Activated T-helper 1 cell treated with anti-CD3 and anti-CD28 coated beads, Interleukin-12 subunit alpha, Interleukin-12 subunit beta, Interleukin-2, Interleukin-4 antibody, amounts not matched to agents 30 ng/mL and 10 ng/mL and 1 ng/mL, durations not matched to agents 14 hours and 24 hours and 36 hours (primary cell): ENCODE measurements around the gene BST2. TPM values are rescaled to one million over a fixed set of nuclear protein-coding genes. Genes with fewer than 3 reads are reported as not detected.

Experiments
- DNase-seq: peaks from one replicate; pipeline ENCODE4 v3.0.0; 2021; ENCODE audit warnings: low spot score
- H3K27ac Mint-ChIP-seq: one replicate; pipeline ENCODE4 v1.8.0; 2021; ENCODE audit warnings: mild to moderate bottlenecking, mixed read lengths
- H3K27me3 Mint-ChIP-seq: one replicate; pipeline ENCODE4 v1.8.0; 2022; ENCODE audit warnings: mild to moderate bottlenecking, moderate library complexity, mixed read lengths; ENCODE audit not compliant: insufficient read depth
- H3K36me3 Mint-ChIP-seq: one replicate; pipeline ENCODE4 v1.8.0; 2021; ENCODE audit warnings: low read depth, mixed read lengths
- H3K4me1 Mint-ChIP-seq: one replicate; pipeline ENCODE4 v1.8.0; 2021; ENCODE audit warnings: low read depth, mixed read lengths
- H3K4me3 Mint-ChIP-seq: one replicate; pipeline ENCODE4 v1.8.0; 2021; ENCODE audit warnings: mild to moderate bottlenecking, moderate library complexity, mixed read lengths
- H3K9me3 Mint-ChIP-seq: one replicate; pipeline ENCODE4 v1.8.0; 2021; ENCODE audit warnings: mixed read lengths
- intact Hi-C: fragments of 100-400 bp; cut with micrococcal nuclease; formaldehyde crosslinking; loops from one replicate; pipeline ENCODE4 v1.15.1; 2024
- total RNA-seq: library from RNA; stranded (reverse); gene quantifications from 2 replicates; pipeline ENCODE4 v1.2.3, GENCODE V29; 2022

Gene BST2, protein sequence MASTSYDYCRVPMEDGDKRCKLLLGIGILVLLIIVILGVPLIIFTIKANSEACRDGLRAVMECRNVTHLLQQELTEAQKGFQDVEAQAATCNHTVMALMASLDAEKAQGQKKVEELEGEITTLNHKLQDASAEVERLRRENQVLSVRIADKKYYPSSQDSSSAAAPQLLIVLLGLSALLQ
- total RNA-seq: 146 and 148 TPM in 2 replicates

- intact Hi-C loops: loop anchor here (1.0 to 10.0 kb wide), 5 partner anchors 14 to 449 kb away; partner anchors contain the start of genes ANO8, PGLS and RPL18A
- Mint-ChIP-seq H3K36me3 (peaks cover 13% of the 10 kb centered on the region), H3K4me3 (peak within 1 kb of the TSS; percentile 85), H3K27me3 (no peaks in the 10 kb centered on the region), H3K4me1 (peaks cover 32% of the 10 kb centered on the region), H3K27ac (peak within 1 kb of the TSS; percentile 89), H3K9me3 (no peaks in the 10 kb centered on the region)
- peak; percentile 58 for DNase-seq
These were observed at the start of gene BST2 for GRCh38 chr19:17405250-17406045. Gene BST2 (minus strand): TSS chr19:17405630. CDS start chr19:17405575, 55 bp downstream.

GRCh38 chr19:17454576-17455071 lies 49.2 kb upstream of the BST2 start:
- H3K4me3 Mint-ChIP-seq: no peak overlapping the region
- H3K27me3 Mint-ChIP-seq: peaks cover 35% of the 10 kb centered on the region
- no peak for DNase-seq
- no peaks in the 10 kb centered on the region for H3K36me3 Mint-ChIP-seq
- intact Hi-C loops: loop anchor here (5.0 kb wide), 3 partner anchors 47 to 403 kb away; partner anchors contain the start of genes BST2, COLGALT1 and RPL18A
- no peaks in the 10 kb centered on the region for H3K9me3 Mint-ChIP-seq
- H3K27ac Mint-ChIP-seq: no peak overlapping the region
- H3K4me1 Mint-ChIP-seq: peaks cover 13% of the 10 kb centered on the region

DNA sequence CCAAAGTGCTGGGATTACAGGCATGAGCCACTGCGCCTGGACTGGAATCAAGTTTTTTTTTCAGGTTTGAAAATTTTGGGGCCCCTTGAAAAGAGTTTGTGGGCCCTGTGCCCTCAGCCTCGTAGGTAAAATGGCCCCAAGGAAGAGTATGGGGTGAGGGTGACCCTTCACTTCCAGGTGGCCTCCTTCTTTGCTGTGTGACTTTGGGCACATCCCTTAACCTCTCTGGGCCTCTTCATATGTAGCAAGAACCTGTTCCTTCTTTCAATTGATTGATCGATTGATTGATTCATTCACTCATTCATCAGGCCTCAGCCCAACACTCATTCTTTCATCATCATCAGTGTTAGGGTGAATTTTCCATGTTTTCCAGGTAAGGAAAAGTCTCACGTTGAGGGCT lies 46.4 kb upstream of the BST2 start:
- H3K27me3 Mint-ChIP-seq: peaks cover 34% of the 10 kb centered on the region
- H3K36me3 Mint-ChIP-seq: no peaks in the 10 kb centered on the region
- H3K4me3 Mint-ChIP-seq: no peak overlapping the region
- H3K4me1 Mint-ChIP-seq: peaks cover 13% of the 10 kb centered on the region
- DNase-seq: no peak
- no peaks in the 10 kb centered on the region for H3K9me3 Mint-ChIP-seq
- intact Hi-C loops: loop anchor here (5.0 kb wide), 3 partner anchors 45 to 405 kb away; partner anchors contain the start of genes BST2, COLGALT1 and RPL18A
- H3K27ac Mint-ChIP-seq: no peak overlapping the region

GRCh38 chr19:17450264-17451075 lies 45.0 kb upstream of the BST2 start:
- peak; percentile 14 for DNase-seq
- intact Hi-C loops: loop anchor here (5.0 kb wide), 3 partner anchors 43 to 407 kb away; partner anchors contain the start of genes BST2, COLGALT1 and RPL18A
- peak overlapping the region; percentile 12 for H3K4me3 Mint-ChIP-seq
- H3K36me3 Mint-ChIP-seq: no peaks in the 10 kb centered on the region
- peak overlapping the region; percentile 68 for H3K27ac Mint-ChIP-seq
- H3K27me3 Mint-ChIP-seq: peaks cover 29% of the 10 kb centered on the region
- no peaks in the 10 kb centered on the region for H3K9me3 Mint-ChIP-seq
- peaks cover 13% of the 10 kb centered on the region for H3K4me1 Mint-ChIP-seq

- H3K4me1 Mint-ChIP-seq: peaks cover 13% of the 10 kb centered on the region
- H3K27ac Mint-ChIP-seq: no peak within 1 kb of the TSS
- no peak within 1 kb of the TSS for H3K4me3 Mint-ChIP-seq
- peaks cover 14% of the 10 kb centered on the region for H3K27me3 Mint-ChIP-seq
- H3K9me3 Mint-ChIP-seq: no peaks in the 10 kb centered on the region
- DNase-seq: peak; percentile 28
- no peaks in the 10 kb centered on the region for H3K36me3 Mint-ChIP-seq
- intact Hi-C loops: no loop called here
These were observed 42.9 kb upstream of the BST2 start, which contains the start of gene TMEM221 for GRCh38 chr19:17448131-17448967. Gene TMEM221 (minus strand): TSS chr19:17448668. CDS start chr19:17448462, 206 bp downstream.

GRCh38 chr19:17447704-17448130 lies 42.3 kb upstream of the BST2 start:
- Mint-ChIP-seq H3K27me3 (peaks cover 13% of the 10 kb centered on the region), H3K27ac (no peak overlapping the region), H3K4me3 (no peak overlapping the region), H3K9me3 (no peaks in the 10 kb centered on the region), H3K36me3 (no peaks in the 10 kb centered on the region), H3K4me1 (peaks cover 13% of the 10 kb centered on the region)
- intact Hi-C loops: no loop called here
- no peak for DNase-seq

DNA sequence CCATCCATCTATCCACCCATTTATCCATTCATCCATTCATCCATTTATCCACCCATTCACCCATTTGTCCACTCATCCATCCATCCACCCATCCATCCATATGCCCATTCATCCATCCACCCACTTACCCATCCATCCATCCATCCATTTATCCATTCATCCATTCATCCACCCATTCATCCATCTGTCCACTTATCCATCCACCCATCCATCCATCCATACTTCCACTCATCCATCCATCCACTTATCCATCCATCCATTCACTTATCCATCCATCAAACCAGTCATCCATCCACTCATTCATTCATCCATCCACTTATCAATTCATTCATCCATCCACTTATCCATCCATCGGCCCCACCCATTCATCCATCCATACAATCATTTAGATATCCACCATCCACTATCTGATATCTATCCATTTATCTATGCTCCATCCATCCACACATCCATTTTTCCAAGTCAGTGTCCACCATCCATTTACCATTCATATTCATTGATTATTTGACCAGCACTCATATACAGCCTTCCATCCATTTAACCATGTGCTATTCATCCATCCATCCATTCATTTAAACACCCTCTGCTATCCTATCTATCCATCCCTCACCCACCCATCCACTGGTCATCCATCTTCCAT lies 40.2 kb upstream of the BST2 start:
- no peak for DNase-seq
- no peak overlapping the region for H3K4me3 Mint-ChIP-seq
- peaks cover 13% of the 10 kb centered on the region for H3K27me3 Mint-ChIP-seq
- no peaks in the 10 kb centered on the region for H3K36me3 Mint-ChIP-seq
- intact Hi-C loops: no loop called here
- no peak overlapping the region for H3K27ac Mint-ChIP-seq
- H3K4me1 Mint-ChIP-seq: peaks cover 9% of the 10 kb centered on the region
- H3K9me3 Mint-ChIP-seq: no peaks in the 10 kb centered on the region

GRCh38 chr19:17441241-17442021 lies 36.0 kb upstream of the BST2 start:
- H3K4me3 Mint-ChIP-seq: no peak overlapping the region
- DNase-seq: no peak
- H3K27ac Mint-ChIP-seq: no peak overlapping the region
- no peaks in the 10 kb centered on the region for H3K36me3 Mint-ChIP-seq
- intact Hi-C loops: loop anchor here (1.0 kb wide), 1 partner anchor 25 kb away; no protein-coding TSS in a partner anchor
- H3K4me1 Mint-ChIP-seq: no peaks in the 10 kb centered on the region
- H3K27me3 Mint-ChIP-seq: peaks cover 3% of the 10 kb centered on the region
- H3K9me3 Mint-ChIP-seq: no peaks in the 10 kb centered on the region

DNA sequence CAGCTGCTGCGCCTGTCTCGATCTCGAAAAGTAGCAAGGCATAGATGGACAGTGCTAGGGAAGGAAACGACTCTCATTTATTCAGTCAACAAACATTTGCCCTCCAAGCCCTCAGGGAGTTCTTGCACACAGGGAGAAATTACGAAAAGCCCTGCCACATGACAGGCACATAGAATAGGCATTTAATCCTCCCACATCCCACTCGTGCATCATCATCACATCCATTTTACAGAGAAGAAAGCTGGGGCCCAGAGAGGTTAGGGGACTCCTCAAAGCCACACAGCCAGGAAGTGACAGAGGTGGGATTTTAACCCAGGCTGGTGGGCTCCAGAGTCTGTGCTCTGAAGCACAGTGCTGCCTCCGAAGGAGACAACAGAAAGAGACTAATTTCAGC lies 31.4 kb upstream of the BST2 start:
- H3K27me3 Mint-ChIP-seq: peaks cover 3% of the 10 kb centered on the region
- H3K27ac Mint-ChIP-seq: no peak overlapping the region
- no peak overlapping the region for H3K4me3 Mint-ChIP-seq
- no peaks in the 10 kb centered on the region for H3K9me3 Mint-ChIP-seq
- no peak for DNase-seq
- intact Hi-C loops: no loop called here
- no peaks in the 10 kb centered on the region for H3K36me3 Mint-ChIP-seq
- no peaks in the 10 kb centered on the region for H3K4me1 Mint-ChIP-seq

DNA sequence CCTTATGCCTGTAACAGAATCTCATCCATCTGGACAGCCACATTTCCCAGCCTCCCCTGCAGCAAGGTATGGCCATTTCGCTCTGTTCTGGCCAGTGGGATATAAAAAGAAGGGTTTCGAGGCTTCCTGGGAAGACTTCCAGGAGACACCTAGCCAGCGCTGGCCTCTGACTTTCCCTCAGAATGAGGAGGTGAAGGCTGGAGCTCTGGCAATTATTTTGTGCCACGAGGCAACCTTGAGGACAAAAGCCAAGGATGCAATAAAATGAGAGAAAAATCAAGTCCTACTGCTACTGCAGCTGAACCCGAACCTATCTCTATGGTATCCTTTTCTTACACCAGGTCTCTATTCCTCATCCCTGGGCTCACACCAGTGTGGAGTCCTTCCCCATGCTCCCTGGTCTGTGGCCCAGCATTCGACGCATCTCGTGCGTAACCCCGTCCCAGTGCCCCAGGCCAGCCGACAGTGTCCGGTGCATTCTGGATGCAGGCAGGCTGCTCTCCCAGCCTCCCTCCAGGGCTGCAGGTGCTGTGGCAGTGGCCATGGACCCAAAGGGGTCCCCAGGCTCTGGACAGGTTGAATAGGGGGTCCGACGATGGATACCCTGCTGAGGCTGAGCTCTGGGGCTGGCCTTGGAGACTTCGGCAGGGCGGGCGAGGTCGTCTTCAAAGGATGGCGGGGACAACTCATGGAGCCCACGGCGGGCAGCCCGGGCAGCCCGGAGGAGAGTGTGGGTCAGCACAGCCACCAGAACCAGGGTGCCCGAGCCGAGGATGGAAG lies 30.9 kb upstream of the BST2 start:
- no peaks in the 10 kb centered on the region for H3K4me1 Mint-ChIP-seq
- H3K27ac Mint-ChIP-seq: no peak overlapping the region
- intact Hi-C loops: no loop called here
- H3K36me3 Mint-ChIP-seq: no peaks in the 10 kb centered on the region
- no peaks in the 10 kb centered on the region for H3K9me3 Mint-ChIP-seq
- H3K4me3 Mint-ChIP-seq: no peak overlapping the region
- peaks cover 3% of the 10 kb centered on the region for H3K27me3 Mint-ChIP-seq
- no peak for DNase-seq
